ENCODE results near the gene GTF2H3. TPM values are rescaled to one million over a fixed set of nuclear protein-coding genes. Genes with fewer than 3 reads are reported as not detected.
"Not testable (repeated sequence)": the region's sequence is repeated elsewhere in the genome, so short reads cannot be mapped to it uniquely, and the experiment has no call there.

Gene GTF2H3
- total and polyA plus RNA-seq, 2 experiments from 2014 or later: 10.5 to 27.7 TPM

- peak overlapping the region; percentile 86 for H3K4me3 Mint-ChIP-seq
- H3K27me3 ChIP-seq (ENCODE audit: insufficient read depth); H3K9me3 Mint-ChIP-seq; DNase-seq (ENCODE audit: low spot score); H3K4me2 ChIP-seq; ATAC-seq; H3K27ac ChIP-seq (ENCODE audit: low read depth); H2AFZ ChIP-seq; H3F3A ChIP-seq (replicated peaks; ENCODE audit: low read depth); H3K4me1 ChIP-seq (ENCODE audit: insufficient read depth); H3K27me3 Mint-ChIP-seq (ENCODE audit: insufficient read depth, low read depth, poor library complexity); H3K4me1 Mint-ChIP-seq; H3K27ac Mint-ChIP-seq; H3K9me2 ChIP-seq (ENCODE audit: insufficient read depth): not testable (repeated sequence)
- peaks cover 55% of the 10 kb centered on the region for H3K79me2 ChIP-seq (replicated peaks; ENCODE audit: insufficient read depth)
- H4K20me1 ChIP-seq (replicated peaks; ENCODE audit: insufficient read depth): peaks cover 17% of the 10 kb centered on the region
- H3K4me3 ChIP-seq: peak overlapping the region; percentile 100; the same call in 1 of the 2 replicates
- peaks cover 32% of the 10 kb centered on the region for H3K36me3 ChIP-seq (ENCODE audit: insufficient read depth)
- H3K36me3 Mint-ChIP-seq (ENCODE audit: low read depth): peaks cover 52% of the 10 kb centered on the region
Observed at GRCh38 chr12:123603495-123603894, 30.1 kb upstream of the GTF2H3 start.

- no peak for ATAC-seq
- Mint-ChIP-seq H3K9me3 (no peaks in the 10 kb centered on the region), H3K27me3 (ENCODE audit: insufficient read depth, low read depth, poor library complexity) (peaks cover 1% of the 10 kb centered on the region), H3K36me3 (ENCODE audit: low read depth) (peaks cover 91% of the 10 kb centered on the region), H3K27ac (no peak overlapping the region), H3K4me3 (no peak overlapping the region), H3K4me1 (peaks cover 4% of the 10 kb centered on the region)
- Histone ChIP-seq H3K4me2 (no peak overlapping the region), H3K36me3 (ENCODE audit: insufficient read depth) (peaks cover 72% of the 10 kb centered on the region), H3K9me2 (ENCODE audit: insufficient read depth) (no peaks in the 10 kb centered on the region), H3F3A (replicated peaks; ENCODE audit: low read depth) (peaks cover 5% of the 10 kb centered on the region; the same call in 1 of the 2 replicates), H4K20me1 (replicated peaks; ENCODE audit: insufficient read depth) (peaks cover 51% of the 10 kb centered on the region), H3K27me3 (ENCODE audit: insufficient read depth) (no peaks in the 10 kb centered on the region), H2AFZ (no peak overlapping the region), H3K27ac (ENCODE audit: low read depth) (no peak overlapping the region), H3K4me1 (ENCODE audit: insufficient read depth) (peaks cover 4% of the 10 kb centered on the region; the same call in 1 of the 2 replicates), H3K79me2 (replicated peaks; ENCODE audit: insufficient read depth) (peaks cover 71% of the 10 kb centered on the region), H3K4me3 (no peak overlapping the region)
- no peak for DNase-seq (ENCODE audit: low spot score)
- no peak for TF ChIP-seq ZNF114 (CRISPR knock-in tag; IDR thresholded peaks at IDR 0.05)
- no peak for TF ChIP-seq ZNF331 (CRISPR knock-in tag; IDR thresholded peaks at IDR 0.05; ENCODE audit: low read depth)
- no peak for TF ChIP-seq REST (IDR thresholded peaks at IDR 0.05; ENCODE audit: unreplicated experiment)
- no peak for TF ChIP-seq STAT1 (IDR thresholded peaks at IDR 0.05; ENCODE audit: unreplicated experiment)
- TF ChIP-seq EZH2 (IDR thresholded peaks at IDR 0.05; ENCODE audit: low read depth, unreplicated experiment): no peak
- no peak for TF ChIP-seq CTCF (conservative IDR thresholded peaks at IDR 0.05; ENCODE audit: low read depth in 2 of 2)
- TF ChIP-seq ZNF462 (CRISPR knock-in tag; IDR thresholded peaks at IDR 0.05): no peak
- TF ChIP-seq CREB1 (CRISPR knock-in tag; IDR thresholded peaks at IDR 0.05; ENCODE audit: low read depth): no peak
Observed at GRCh38 chr12:123607756-123608155, 25.9 kb upstream of the GTF2H3 start.

Measured in GM23338 (cell line).